MM.1S (cell line): ENCODE measurements around the gene RAB6D.
A peak's percentile ranks its signal among the peaks of the same experiment; 100 is the strongest.
"Not testable (repeated sequence)": the region's sequence is repeated elsewhere in the genome, so short reads cannot be mapped to it uniquely, and the experiment has no call there.

Experiments
- DNase-seq: peaks from one replicate; pipeline ENCODE4 v3.0.0-alpha.2; 2015
- H2AFZ ChIP-seq: fragments of 300-600 bp; sonication (generic); 2 replicates; pipeline ENCODE4 v1.6.0; 2016; ENCODE audit warnings: antibody characterized with exemption, low read length
- H3F3A ChIP-seq: fragments of 300-600 bp; sonication (generic); 2 replicates; pipeline ENCODE4 v1.6.1; 2016; ENCODE audit warnings: mild to moderate bottlenecking, antibody characterized with exemption, low read length, moderate library complexity, mixed read lengths; ENCODE audit not compliant: insufficient read depth
- H3K27ac ChIP-seq: fragments of 300-600 bp; sonication (generic); 2 replicates; pipeline ENCODE4 v1.5.1; 2016; ENCODE audit warnings: mild to moderate bottlenecking, low read length
- H3K27me3 ChIP-seq: fragments of 300-600 bp; sonication (generic); replicated peaks from 2 replicates; pipeline ENCODE4 v1.6.0; 2016; ENCODE audit warnings: low read length; ENCODE audit not compliant: insufficient read depth
- H3K36me3 ChIP-seq: fragments of 300-600 bp; sonication (generic); replicated peaks from 2 replicates; pipeline ENCODE4 v1.6.1; 2016; ENCODE audit warnings: mild to moderate bottlenecking, low read length, mixed read lengths; ENCODE audit not compliant: insufficient read depth
- H3K4me1 ChIP-seq: fragments of 300-600 bp; sonication (generic); 2 replicates; pipeline ENCODE4 v1.6.1; 2016; ENCODE audit warnings: low read length, mixed read lengths
- H3K4me2 ChIP-seq: fragments of 300-600 bp; sonication (generic); 2 replicates; pipeline ENCODE4 v1.6.0; 2016; ENCODE audit warnings: low read depth, low read length
- H3K4me3 ChIP-seq: fragments of 300-600 bp; sonication (generic); 2 replicates; pipeline ENCODE4 v1.5.1; 2016; ENCODE audit warnings: low read length, mixed read lengths
- H3K79me2 ChIP-seq: fragments of 300-600 bp; sonication (generic); 2 replicates; pipeline ENCODE4 v1.6.1; 2016; ENCODE audit warnings: mixed run types, low read length, mixed read lengths
- H3K9ac ChIP-seq: fragments of 300-600 bp; sonication (generic); 2 replicates; pipeline ENCODE4 v1.6.1; 2016; ENCODE audit warnings: low read length, mixed read lengths
- H3K9me2 ChIP-seq: fragments of 300-600 bp; sonication (generic); replicated peaks from 2 replicates; pipeline ENCODE4 v1.6.1; 2016; ENCODE audit warnings: mild to moderate bottlenecking, low read length, mixed read lengths; ENCODE audit not compliant: insufficient read depth
- H3K9me3 ChIP-seq: fragments of 300-600 bp; sonication (generic); replicated peaks from 2 replicates; pipeline ENCODE4 v1.6.1; 2016; ENCODE audit warnings: mild to moderate bottlenecking, low read length, mixed read lengths; ENCODE audit not compliant: insufficient read depth
- H4K20me1 ChIP-seq: fragments of 300-600 bp; sonication (generic); 2 replicates; pipeline ENCODE4 v1.6.1; 2016; ENCODE audit warnings: mild to moderate bottlenecking, low read length, moderate library complexity, mixed read lengths; ENCODE audit not compliant: insufficient read depth
- EZH2 ChIP-seq: fragments of 300-600 bp; sonication (generic); optimal IDR thresholded peaks from 2 replicates; pipeline ENCODE3; 2017; ENCODE audit warnings: low read depth, mild to moderate bottlenecking, antibody characterized with exemption, low read length, mixed read lengths
- EZH2phosphoT487 ChIP-seq: fragments of 300-600 bp; sonication (generic); IDR thresholded peaks from 2 replicates; pipeline ENCODE4 v1.6.1; 2018; ENCODE audit warnings: antibody characterized with exemption, low read length
- TF ChIP-seq, protein P1 (sequence below): fragments of 300-600 bp; sonication (generic); IDR thresholded peaks from 2 replicates; pipeline ENCODE4 v1.5.1; 2016; ENCODE audit warnings: antibody characterized with exemption, low read length, mixed read lengths

RAB6D gene

DNA sequence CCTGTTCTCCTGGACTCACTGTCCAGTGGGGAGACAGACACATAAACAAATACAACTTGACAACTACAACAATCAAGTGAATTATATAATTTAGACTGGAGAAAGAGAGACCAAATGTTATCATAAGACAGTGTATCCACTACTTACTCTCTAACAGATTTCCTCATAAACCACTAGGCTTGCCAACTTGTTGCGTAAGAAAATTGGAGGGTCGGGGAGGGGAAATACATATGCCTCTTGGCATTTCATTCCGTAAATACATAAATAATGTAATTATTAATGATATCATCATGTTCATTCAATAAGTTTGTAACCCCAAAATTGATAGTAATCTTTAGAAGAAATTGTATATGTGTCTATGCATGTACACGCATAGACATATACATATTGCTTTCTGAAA lies 14.9 kb downstream of the RAB6D start:
- Histone ChIP-seq H3F3A (no peaks in the 10 kb centered on the region), H3K4me3 (no peak overlapping the region), H3K79me2 (no peaks in the 10 kb centered on the region), H2AFZ (no peak overlapping the region), H3K4me1 (no peaks in the 10 kb centered on the region), H3K36me3 (no peaks in the 10 kb centered on the region), H3K9ac (no peak overlapping the region), H3K9me2 (no peaks in the 10 kb centered on the region), H4K20me1 (no peaks in the 10 kb centered on the region), H3K27ac (no peak overlapping the region), H3K27me3 (no peaks in the 10 kb centered on the region), H3K9me3 (no peaks in the 10 kb centered on the region), H3K4me2 (no peak overlapping the region)
- TF ChIP-seq, protein P1, sequence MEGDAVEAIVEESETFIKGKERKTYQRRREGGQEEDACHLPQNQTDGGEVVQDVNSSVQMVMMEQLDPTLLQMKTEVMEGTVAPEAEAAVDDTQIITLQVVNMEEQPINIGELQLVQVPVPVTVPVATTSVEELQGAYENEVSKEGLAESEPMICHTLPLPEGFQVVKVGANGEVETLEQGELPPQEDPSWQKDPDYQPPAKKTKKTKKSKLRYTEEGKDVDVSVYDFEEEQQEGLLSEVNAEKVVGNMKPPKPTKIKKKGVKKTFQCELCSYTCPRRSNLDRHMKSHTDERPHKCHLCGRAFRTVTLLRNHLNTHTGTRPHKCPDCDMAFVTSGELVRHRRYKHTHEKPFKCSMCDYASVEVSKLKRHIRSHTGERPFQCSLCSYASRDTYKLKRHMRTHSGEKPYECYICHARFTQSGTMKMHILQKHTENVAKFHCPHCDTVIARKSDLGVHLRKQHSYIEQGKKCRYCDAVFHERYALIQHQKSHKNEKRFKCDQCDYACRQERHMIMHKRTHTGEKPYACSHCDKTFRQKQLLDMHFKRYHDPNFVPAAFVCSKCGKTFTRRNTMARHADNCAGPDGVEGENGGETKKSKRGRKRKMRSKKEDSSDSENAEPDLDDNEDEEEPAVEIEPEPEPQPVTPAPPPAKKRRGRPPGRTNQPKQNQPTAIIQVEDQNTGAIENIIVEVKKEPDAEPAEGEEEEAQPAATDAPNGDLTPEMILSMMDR = no peak
- TF ChIP-seq EZH2phosphoT487 (no peak), EZH2 (no peak)
- no peak for DNase-seq

DNA sequence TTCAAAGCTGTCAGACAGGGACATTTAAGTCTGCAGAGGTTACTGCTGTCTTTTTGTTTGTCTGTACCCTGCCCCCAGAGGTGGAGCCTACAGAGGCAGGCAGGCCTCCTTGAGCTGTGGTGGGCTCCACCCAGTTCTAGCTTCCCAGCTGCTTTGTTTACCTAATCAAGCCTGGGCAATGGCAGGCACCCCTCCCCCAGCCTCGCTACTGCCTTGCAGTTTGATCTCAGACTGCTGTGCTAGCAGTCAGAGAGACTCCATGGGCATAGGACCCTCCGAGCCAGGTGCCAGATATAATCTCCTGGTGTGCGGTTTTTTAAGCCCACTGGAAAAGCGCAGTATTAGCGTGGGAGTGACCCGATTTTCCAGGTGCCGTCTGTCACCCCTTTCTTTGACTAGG lies 16.9 kb downstream of the RAB6D start:
- H2AFZ ChIP-seq, H3K36me3 ChIP-seq, H3K27me3 ChIP-seq, H3K4me2 ChIP-seq, H3K9ac ChIP-seq, H3K27ac ChIP-seq, H3K9me3 ChIP-seq, DNase-seq, H3K9me2 ChIP-seq, H3K4me3 ChIP-seq, H3F3A ChIP-seq, H3K4me1 ChIP-seq, H4K20me1 ChIP-seq, H3K79me2 ChIP-seq: not testable (repeated sequence)

DNA sequence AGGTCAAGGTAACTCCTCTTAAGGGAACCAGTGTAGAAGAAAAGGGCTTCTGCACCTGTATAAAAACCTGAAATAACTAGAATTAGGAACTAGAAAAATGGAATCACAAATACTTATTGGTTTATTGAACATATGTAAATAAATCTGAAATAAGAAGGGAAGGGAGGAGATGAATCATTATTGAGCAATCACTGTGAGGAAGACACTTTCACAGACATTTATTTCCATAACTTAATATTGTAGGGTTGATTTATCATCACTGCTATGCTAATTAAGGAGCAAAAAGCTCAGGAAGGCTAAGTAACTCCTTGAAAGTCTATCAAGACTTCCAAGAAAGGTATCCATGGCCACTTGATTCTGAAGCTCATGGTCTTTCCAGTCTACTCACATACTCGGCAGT lies 24.7 kb downstream of the RAB6D start:
- not testable (repeated sequence) for H3F3A ChIP-seq, H3K9me2 ChIP-seq

DNA sequence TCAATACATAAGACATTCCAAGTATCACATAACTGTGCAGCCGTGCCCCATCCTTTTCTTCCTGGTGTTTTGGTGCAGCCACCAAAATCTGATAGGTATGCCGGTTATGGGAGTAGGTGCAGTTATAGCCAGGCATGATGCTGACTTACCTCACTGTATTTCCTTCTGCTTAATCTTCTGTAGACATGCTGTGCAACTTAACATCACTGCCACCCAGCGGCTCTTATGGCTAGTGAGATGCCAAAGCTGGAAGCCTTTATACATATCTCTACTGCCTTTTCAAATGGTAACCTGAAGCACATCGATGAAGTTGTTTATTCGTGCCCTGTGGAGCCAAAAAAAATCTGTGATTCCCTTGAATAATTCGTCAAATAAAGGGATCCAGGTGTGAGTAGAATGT lies 28.6 kb downstream of the RAB6D start:
- not testable (repeated sequence) for H3K27me3 ChIP-seq, H2AFZ ChIP-seq, H3K9me2 ChIP-seq, H3K27ac ChIP-seq, H3K4me1 ChIP-seq, H3K4me2 ChIP-seq, H3F3A ChIP-seq, H3K9me3 ChIP-seq, H3K4me3 ChIP-seq, H3K79me2 ChIP-seq, H3K9ac ChIP-seq, H4K20me1 ChIP-seq, H3K36me3 ChIP-seq
- TF ChIP-seq, protein P1 = peak; percentile 36
- peak; percentile 68 for DNase-seq

More for the DNA sequence above, 24.7 kb downstream of the RAB6D start:
- not testable (repeated sequence) for H3K4me3 ChIP-seq, H3K27ac ChIP-seq, H2AFZ ChIP-seq, H3K9ac ChIP-seq, H3K4me2 ChIP-seq, H3K36me3 ChIP-seq, H3K27me3 ChIP-seq, DNase-seq, H4K20me1 ChIP-seq, H3K4me1 ChIP-seq, H3K9me3 ChIP-seq, H3K79me2 ChIP-seq

DNA sequence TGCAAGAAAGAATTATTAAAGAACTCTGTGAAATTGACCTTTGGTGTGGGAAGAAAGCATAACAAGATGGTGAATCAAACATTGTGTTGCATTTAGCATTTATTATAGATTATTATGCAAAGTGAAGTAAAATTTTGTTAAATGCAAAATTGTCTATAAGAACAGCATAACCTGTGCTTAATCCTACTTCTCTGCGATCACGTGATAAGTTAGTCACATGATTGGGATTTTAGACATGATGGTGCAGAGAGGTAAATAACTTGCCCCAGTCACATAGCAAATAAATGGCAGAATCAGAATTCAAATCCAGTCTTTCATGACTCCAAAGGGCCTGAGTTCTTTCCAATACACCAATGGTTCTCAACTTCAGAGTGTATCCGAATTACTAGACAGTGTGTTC lies 31.3 kb downstream of the RAB6D start:
- not testable (repeated sequence) for H3K9ac ChIP-seq

DNA sequence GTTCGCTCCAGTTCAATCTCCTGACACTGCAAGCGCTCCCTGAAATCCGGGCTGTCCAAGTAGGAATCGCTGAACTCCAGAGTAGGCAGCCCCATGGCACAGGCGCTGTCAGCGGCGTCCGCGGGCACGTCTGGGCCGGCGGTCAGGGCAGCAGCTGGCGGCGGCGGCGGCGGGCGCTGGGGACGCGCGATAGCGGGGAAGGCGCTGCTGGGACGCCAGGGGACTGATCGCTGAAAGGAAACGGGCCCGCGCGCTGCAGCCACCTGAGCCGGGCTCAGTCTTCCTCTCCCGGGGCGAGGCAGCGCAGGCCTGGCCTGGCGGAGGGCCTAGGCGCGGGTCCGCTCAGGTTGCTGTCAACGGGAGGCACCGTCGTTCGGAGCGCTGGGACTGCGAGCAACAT lies 33.0 kb downstream of the RAB6D start:
- H3K79me2 ChIP-seq = not testable (repeated sequence)
- DNase-seq = peak; percentile 31

More for the DNA sequence above, 31.3 kb downstream of the RAB6D start:
- not testable (repeated sequence) for H3K27ac ChIP-seq, H3K4me3 ChIP-seq, H3K79me2 ChIP-seq, DNase-seq, H3K4me1 ChIP-seq, H3K9me3 ChIP-seq, H3K36me3 ChIP-seq, H3K4me2 ChIP-seq, H2AFZ ChIP-seq, H4K20me1 ChIP-seq, H3K27me3 ChIP-seq, H3F3A ChIP-seq, H3K9me2 ChIP-seq

More for the DNA sequence above, 33.0 kb downstream of the RAB6D start:
- H4K20me1 ChIP-seq, H3K9ac ChIP-seq, H2AFZ ChIP-seq, H3K36me3 ChIP-seq, H3K4me1 ChIP-seq, H3K27me3 ChIP-seq, H3K9me3 ChIP-seq, H3K27ac ChIP-seq, H3F3A ChIP-seq, H3K4me2 ChIP-seq, H3K9me2 ChIP-seq, H3K4me3 ChIP-seq: not testable (repeated sequence)
